Natural killer cell (primary cell): Measurements from ENCODE around the gene AKAP13. TPM values are rescaled to one million over a fixed set of nuclear protein-coding genes. Genes with fewer than 3 reads are reported as not detected.

Source experiments
- ATAC-seq, 3 donors: fragments of 150-1000 bp in 2 of 3; fragments of 200-7000 bp in 1 of 3; cut with Tn5 transposase; 1 replicate in 1 of 3; 2 replicates in 2 of 3; pipeline ENCODE4 v1.10.0; 2021; ENCODE audit warnings: mild to moderate bottlenecking in 2 of 3, moderate library complexity in 2 of 3
- DNase-seq, 2 donors: peaks; one replicate each; pipeline versions ENCODE4 v3.0.0 to v3.0.0-alpha.2; 2013 to 2021; ENCODE audit warnings: mixed read lengths in 1 of 2
- H3K27ac ChIP-seq: one replicate; pipeline ENCODE4 v1.5.1; 2013; ENCODE audit warnings: mild to moderate bottlenecking, low read length
- H3K27me3 ChIP-seq: one replicate; pipeline ENCODE4 v1.6.1; 2013; ENCODE audit warnings: low read length; ENCODE audit not compliant: control insufficient read depth, insufficient read depth
- H3K36me3 ChIP-seq: one replicate; pipeline ENCODE4 v1.6.1; 2013; ENCODE audit warnings: low read length; ENCODE audit not compliant: control insufficient read depth, insufficient read depth
- H3K4me1 ChIP-seq: one replicate; pipeline ENCODE4 v1.6.1; 2013; ENCODE audit warnings: low read length; ENCODE audit not compliant: control insufficient read depth, insufficient read depth
- H3K4me3 ChIP-seq: one replicate; pipeline ENCODE4 v1.5.1; 2013; ENCODE audit warnings: low read length
- H3K9me3 ChIP-seq: one replicate; pipeline ENCODE4 v1.6.1; 2013; ENCODE audit warnings: low read length; ENCODE audit not compliant: control insufficient read depth, insufficient read depth
- H3K27ac Mint-ChIP-seq, 2 donors: one replicate each; pipeline ENCODE4 v1.8.0; 2022; ENCODE audit warnings: mild to moderate bottlenecking in 2 of 2, mixed read lengths in 2 of 2, moderate library complexity in 1 of 2
- H3K27me3 Mint-ChIP-seq, 2 donors: one replicate each; pipeline ENCODE4 v1.8.0; 2022; ENCODE audit warnings: low read depth in 2 of 2, mixed read lengths in 2 of 2
- H3K36me3 Mint-ChIP-seq: one replicate; pipeline ENCODE4 v1.8.0; 2022; ENCODE audit warnings: mixed read lengths
- H3K4me1 Mint-ChIP-seq, 2 donors: one replicate each; pipeline ENCODE4 v1.8.0; 2022; ENCODE audit warnings: mixed read lengths in 2 of 2
- H3K4me3 Mint-ChIP-seq: one replicate; pipeline ENCODE4 v1.8.0; 2022; ENCODE audit warnings: mild to moderate bottlenecking, moderate library complexity, mixed read lengths
- H3K9me3 Mint-ChIP-seq, 2 donors: one replicate each; pipeline ENCODE4 v1.8.0; 2022; ENCODE audit warnings: mixed read lengths in 2 of 2
- CTCF ChIP-seq: fragments of 200-600 bp; IDR thresholded peaks from one replicate; pipeline ENCODE4 v1.8.0; 2022; ENCODE audit warnings: antibody characterized with exemption
- WGBS: methylation state at CpG from one replicate; pipeline ENCODE4 v1.1.7; 2013; ENCODE audit warnings: missing lambda C conversion rate; ENCODE audit not compliant: insufficient coverage; 5-methylcytosine and 5-hydroxymethylcytosine counted together
- intact Hi-C: fragments of 100-400 bp; cut with micrococcal nuclease; formaldehyde crosslinking; loops from one replicate; pipeline ENCODE4 v1.14.2; 2022
- total RNA-seq, 4 donors: library from RNA; stranded (reverse); fragments of 120-200 nt in 1 of 4; gene quantifications; one replicate each; pipeline versions ENCODE4 v1.2.3 to v1.2.4, GENCODE V29; 2013 to 2022

The AKAP13 gene
- total RNA-seq, 3 donors from 2014 or later (not counting 1 experiment from before 2014, with no cell fraction given): 573 to 661 (median 647) TPM

- no peaks in the 10 kb centered on the region for H3K9me3 Mint-ChIP-seq
- peaks cover 8 to 22% of the 10 kb centered on the region in 2 donors for H3K4me1 Mint-ChIP-seq
- no peak overlapping the region for H3K27ac ChIP-seq
- H3K4me3 ChIP-seq: no peak overlapping the region
- no peaks in the 10 kb centered on the region for H3K9me3 ChIP-seq
- DNase-seq (no peak), ATAC-seq (no peak)
- H3K27ac Mint-ChIP-seq: no peak overlapping the region
- WGBS: 95% methylated on average over 4 of the region's 4 CpGs
- H3K4me3 Mint-ChIP-seq: no peak overlapping the region
- TF ChIP-seq CTCF: no peak
- H3K36me3 Mint-ChIP-seq: no peaks in the 10 kb centered on the region
- H3K27me3 Mint-ChIP-seq: no peaks in the 10 kb centered on the region
- H3K4me1 ChIP-seq: peaks cover 12% of the 10 kb centered on the region
- peaks cover 3% of the 10 kb centered on the region for H3K36me3 ChIP-seq
- no peaks in the 10 kb centered on the region for H3K27me3 ChIP-seq
- intact Hi-C loops: no loop called here
Measured at GRCh38 chr15:85755942-85756341, 375.5 kb downstream of the AKAP13 start.

GRCh38 chr15:85756411-85757072, 376.1 kb downstream of the AKAP13 start:
- no peak overlapping the region for H3K27ac Mint-ChIP-seq

GRCh38 chr15:85757073-85757938, 376.9 kb downstream of the AKAP13 start:
- DNase-seq (no peak), ATAC-seq (no peak)
- intact Hi-C loops: no loop called here
- H3K36me3 Mint-ChIP-seq: no peaks in the 10 kb centered on the region
- WGBS: 90% methylated on average over 12 of the region's 13 CpGs
- no peaks in the 10 kb centered on the region for H3K9me3 ChIP-seq
- TF ChIP-seq CTCF: no peak
- no peak overlapping the region for H3K4me3 ChIP-seq
- H3K4me3 Mint-ChIP-seq: no peak overlapping the region
- H3K27ac ChIP-seq: no peak overlapping the region
- H3K27me3 ChIP-seq: no peaks in the 10 kb centered on the region
- H3K4me1 ChIP-seq: no peaks in the 10 kb centered on the region
- H3K9me3 Mint-ChIP-seq: no peaks in the 10 kb centered on the region
- H3K4me1 Mint-ChIP-seq: peaks cover 7 to 11% of the 10 kb centered on the region in 2 donors
- no peak overlapping the region for H3K27ac Mint-ChIP-seq
- peaks cover 3% of the 10 kb centered on the region for H3K36me3 ChIP-seq
- H3K27me3 Mint-ChIP-seq: no peaks in the 10 kb centered on the region

More at GRCh38 chr15:85756411-85757072, 376.1 kb downstream of the AKAP13 start:
- Mint-ChIP-seq H3K27me3 (no peaks in the 10 kb centered on the region), H3K4me1 (peaks cover 8 to 16% of the 10 kb centered on the region in 2 donors), H3K9me3 (no peaks in the 10 kb centered on the region), H3K4me3 (no peak overlapping the region), H3K36me3 (no peaks in the 10 kb centered on the region)
- intact Hi-C loops: no loop called here
- Histone ChIP-seq H3K4me1 (peaks cover 6% of the 10 kb centered on the region), H3K27me3 (no peaks in the 10 kb centered on the region), H3K36me3 (peaks cover 3% of the 10 kb centered on the region), H3K27ac (no peak overlapping the region), H3K9me3 (no peaks in the 10 kb centered on the region), H3K4me3 (no peak overlapping the region)
- no peak for DNase-seq
- ATAC-seq: no peak
- TF ChIP-seq CTCF: no peak
- WGBS: 96% methylated on average over 9 of the region's 9 CpGs
